Naive B cell (primary cell): ENCODE data around the gene PKD2. TPM values are rescaled to one million over a fixed set of nuclear protein-coding genes. Genes with fewer than 3 reads are reported as not detected.
"Not testable (repeated sequence)": the region's sequence is repeated elsewhere in the genome, so short reads cannot be mapped to it uniquely, and the experiment has no call there.

Source experiments
- ATAC-seq, 2 donors: fragments of 150-1000 bp; cut with Tn5 transposase; 2 replicates each; pipeline ENCODE4 v1.10.0; 2021; ENCODE audit warnings: low read depth in 2 of 2, mild to moderate bottlenecking in 2 of 2, moderate library complexity in 2 of 2
- DNase-seq: peaks from one replicate; pipeline ENCODE4 v3.0.0; 2022
- H3K27ac Mint-ChIP-seq, 6 donors: one replicate each; pipeline ENCODE4 v1.8.0; 2020 to 2022; ENCODE audit warnings: mild to moderate bottlenecking in 6 of 6, mixed read lengths in 6 of 6, moderate library complexity in 5 of 6, inconsistent platforms in 2 of 6
- H3K27me3 Mint-ChIP-seq, 3 donors: one replicate each; pipeline ENCODE4 v1.8.0; 2021 to 2022; ENCODE audit warnings: mixed read lengths in 3 of 3, mild to moderate bottlenecking in 1 of 3
- H3K36me3 Mint-ChIP-seq, 2 donors: one replicate each; pipeline ENCODE4 v1.8.0; 2020 to 2022; ENCODE audit warnings: mixed read lengths in 2 of 2, inconsistent platforms in 1 of 2, mild to moderate bottlenecking in 1 of 2
- H3K4me1 Mint-ChIP-seq, 3 donors: one replicate each; pipeline ENCODE4 v1.8.0; 2020 to 2022; ENCODE audit warnings: mixed read lengths in 3 of 3, inconsistent platforms in 1 of 3, mild to moderate bottlenecking in 1 of 3, moderate library complexity in 1 of 3
- H3K4me3 Mint-ChIP-seq, 8 donors: one replicate each; pipeline ENCODE4 v1.8.0; 2020 to 2022; ENCODE audit warnings: mild to moderate bottlenecking in 8 of 8, mixed read lengths in 8 of 8, moderate library complexity in 8 of 8, inconsistent platforms in 2 of 8
- H3K9me3 Mint-ChIP-seq, 7 donors: one replicate each; pipeline ENCODE4 v1.8.0; 2020 to 2022; ENCODE audit warnings: mixed read lengths in 7 of 7, mild to moderate bottlenecking in 5 of 7, inconsistent platforms in 2 of 7, moderate library complexity in 1 of 7
- polyA plus RNA-seq, 6 donors: library from polyadenylated mRNA; unstranded; fragments of 300-500 nt; fragmentation: Illumina TruSeq; gene quantifications; one replicate each; pipeline ENCODE4 v1.2.3, GENCODE V29; 2021; ENCODE audit warnings: low read depth in 6 of 6

The PKD2 gene
- polyA plus RNA-seq, 6 donors from 2014 or later, result 1.1 to 5.2 (median 2.2) TPM

DNA sequence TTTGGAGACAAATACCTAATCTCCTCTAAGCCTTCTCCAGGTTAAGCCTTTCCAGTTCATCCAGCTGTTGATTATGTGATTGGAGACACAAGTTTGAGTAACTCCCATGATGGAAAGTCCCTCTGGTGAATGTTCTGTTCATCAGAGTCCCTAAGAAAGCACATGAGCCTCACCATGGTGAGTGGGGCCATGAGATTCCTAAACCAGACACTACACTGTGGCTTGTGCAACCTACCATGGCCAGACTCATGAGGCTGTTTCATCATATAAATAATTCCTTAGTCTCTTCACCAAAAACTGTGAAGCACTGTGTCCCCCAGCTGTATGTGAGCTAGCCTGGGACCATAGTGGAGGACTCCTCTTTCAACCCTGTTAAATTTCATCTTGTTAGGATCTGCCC, 14.4 kb downstream of the PKD2 start:
- DNase-seq, result no peak
- no peak overlapping the region for H3K4me3 Mint-ChIP-seq

DNA sequence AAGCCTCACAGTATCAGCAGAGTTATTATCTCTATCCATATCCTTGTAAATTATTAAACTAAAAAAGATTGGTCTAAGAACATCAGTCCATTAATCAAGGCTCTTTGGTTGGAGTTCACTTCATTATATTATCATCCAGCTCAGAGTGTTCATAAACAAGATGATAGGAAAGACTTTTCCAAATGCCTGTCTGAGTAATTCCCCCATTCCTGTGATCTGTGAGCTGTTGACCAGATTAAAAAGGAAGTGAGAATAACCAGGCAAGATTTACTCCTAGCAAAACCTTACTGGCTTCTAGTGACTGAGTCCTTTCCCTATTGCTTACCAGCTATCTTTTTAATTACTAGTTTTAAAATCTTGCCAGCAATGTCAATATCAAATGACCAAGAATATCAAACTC, 14.9 kb downstream of the PKD2 start:
- no peak for ATAC-seq
- Mint-ChIP-seq H3K27ac (peak overlapping the region in 1 of 6 donors; percentile 5), H3K4me1 (peaks cover 0 to 5% (median 0%) of the 10 kb centered on the region in 3 donors), H3K9me3 (peaks cover 7 to 14% (median 12%) of the 10 kb centered on the region in 7 donors), H3K27me3 (no peaks in the 10 kb centered on the region), H3K4me3 (no peak overlapping the region), H3K36me3 (peaks cover 10 to 14% of the 10 kb centered on the region in 2 donors)
- DNase-seq, result no peak

More for the DNA sequence above, 14.4 kb downstream of the PKD2 start:
- H3K9me3 Mint-ChIP-seq, result peaks cover 7 to 14% (median 12%) of the 10 kb centered on the region in 7 donors
- H3K27me3 Mint-ChIP-seq, result no peaks in the 10 kb centered on the region
- peaks cover 10 to 14% of the 10 kb centered on the region in 2 donors for H3K36me3 Mint-ChIP-seq
- H3K4me1 Mint-ChIP-seq, result peaks cover 0 to 5% (median 0%) of the 10 kb centered on the region in 3 donors
- H3K27ac Mint-ChIP-seq, result peak overlapping the region in 2 of 6 donors; percentile 5 to 6
- no peak for ATAC-seq

- DNase-seq, H3K4me1 Mint-ChIP-seq, H3K27ac Mint-ChIP-seq, H3K27me3 Mint-ChIP-seq, ATAC-seq: not testable (repeated sequence)
- H3K36me3 Mint-ChIP-seq, result peaks cover 10 to 14% of the 10 kb centered on the region in 2 donors
- H3K9me3 Mint-ChIP-seq, result peaks cover 7 to 14% (median 12%) of the 10 kb centered on the region in 7 donors
- H3K4me3 Mint-ChIP-seq, result peak overlapping the region in 1 of 8 donors; percentile 46
Measured at GRCh38 chr4:88025868-88026661, 18.6 kb downstream of the PKD2 start.

GRCh38 chr4:88027611-88028608, 20.5 kb downstream of the PKD2 start:
- Mint-ChIP-seq H3K27me3 (no peaks in the 10 kb centered on the region), H3K27ac (peak overlapping the region in 1 of 6 donors; percentile 43), H3K36me3 (peaks cover 10 to 14% of the 10 kb centered on the region in 2 donors), H3K9me3 (peaks cover 7 to 14% (median 12%) of the 10 kb centered on the region in 7 donors), H3K4me3 (no peak overlapping the region), H3K4me1 (peaks cover 0 to 4% (median 0%) of the 10 kb centered on the region in 3 donors)
- ATAC-seq (no peak), DNase-seq (no peak)

DNA sequence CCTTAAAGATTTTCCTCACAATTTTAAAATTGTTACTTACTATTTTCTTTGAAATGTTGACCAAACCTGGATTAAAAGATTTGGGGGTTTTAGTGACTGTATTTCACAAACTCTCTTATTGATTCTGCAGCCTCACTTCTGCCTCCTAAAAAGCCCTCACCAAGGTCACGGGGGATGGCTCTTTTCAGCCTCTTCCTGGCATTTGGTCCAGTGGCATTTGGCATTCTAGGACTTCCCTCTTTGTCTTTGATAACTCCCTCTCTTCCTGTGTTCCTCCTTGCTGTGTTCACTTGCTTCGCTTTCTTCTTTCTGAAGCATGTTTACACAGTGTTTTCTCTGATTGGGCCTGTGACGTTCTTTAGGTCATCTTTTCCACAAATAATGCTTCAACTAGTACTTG, 21.5 kb downstream of the PKD2 start:
- Mint-ChIP-seq H3K27ac (no peak overlapping the region), H3K4me3 (no peak overlapping the region)

DNA sequence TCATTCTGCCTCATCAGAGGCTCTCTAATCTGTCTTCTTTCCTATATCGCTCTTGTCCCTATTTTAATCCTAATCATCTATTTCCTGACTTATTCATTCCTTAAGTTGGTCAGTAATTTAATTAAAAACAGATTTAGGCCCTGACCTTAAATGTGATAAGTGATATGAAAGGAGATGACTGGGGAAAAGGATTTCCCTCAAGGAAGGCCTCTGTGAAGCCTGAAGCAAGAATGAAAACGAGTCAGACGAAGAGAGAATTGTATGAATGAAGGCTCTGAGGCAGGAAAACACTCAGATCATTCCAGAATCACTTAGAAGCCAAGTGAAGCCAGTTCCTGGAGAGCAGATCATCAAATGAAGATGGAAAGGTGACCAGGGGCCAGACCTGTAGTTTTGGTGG, 22.1 kb downstream of the PKD2 start:
- peaks cover 0 to 4% (median 0%) of the 10 kb centered on the region in 3 donors for H3K4me1 Mint-ChIP-seq

More for the DNA sequence above, 21.5 kb downstream of the PKD2 start:
- peaks cover 7 to 14% (median 12%) of the 10 kb centered on the region in 7 donors for H3K9me3 Mint-ChIP-seq
- no peaks in the 10 kb centered on the region for H3K27me3 Mint-ChIP-seq
- DNase-seq (no peak), ATAC-seq (no peak)
- H3K4me1 Mint-ChIP-seq, result peaks cover 0 to 4% (median 0%) of the 10 kb centered on the region in 3 donors
- H3K36me3 Mint-ChIP-seq, result peaks cover 10 to 14% of the 10 kb centered on the region in 2 donors

GRCh38 chr4:88030565-88031310, 23.3 kb downstream of the PKD2 start:
- Mint-ChIP-seq H3K9me3 (peaks cover 6 to 12% (median 8%) of the 10 kb centered on the region in 7 donors), H3K4me1 (peaks cover 0 to 4% (median 4%) of the 10 kb centered on the region in 3 donors), H3K27me3 (no peaks in the 10 kb centered on the region), H3K27ac (peak overlapping the region in 1 of 6 donors; percentile 8), H3K4me3 (no peak overlapping the region), H3K36me3 (peaks cover 8 to 10% of the 10 kb centered on the region in 2 donors)
- no peak for ATAC-seq
- DNase-seq, result no peak

More for the DNA sequence above, 22.1 kb downstream of the PKD2 start:
- peaks cover 10 to 14% of the 10 kb centered on the region in 2 donors for H3K36me3 Mint-ChIP-seq
- ATAC-seq, result no peak
- DNase-seq, result no peak
- H3K27ac Mint-ChIP-seq, result peak overlapping the region in 1 of 6 donors; percentile 37
- no peaks in the 10 kb centered on the region for H3K27me3 Mint-ChIP-seq
- H3K4me3 Mint-ChIP-seq, result no peak overlapping the region
- H3K9me3 Mint-ChIP-seq, result peaks cover 7 to 13% (median 12%) of the 10 kb centered on the region in 7 donors

DNA sequence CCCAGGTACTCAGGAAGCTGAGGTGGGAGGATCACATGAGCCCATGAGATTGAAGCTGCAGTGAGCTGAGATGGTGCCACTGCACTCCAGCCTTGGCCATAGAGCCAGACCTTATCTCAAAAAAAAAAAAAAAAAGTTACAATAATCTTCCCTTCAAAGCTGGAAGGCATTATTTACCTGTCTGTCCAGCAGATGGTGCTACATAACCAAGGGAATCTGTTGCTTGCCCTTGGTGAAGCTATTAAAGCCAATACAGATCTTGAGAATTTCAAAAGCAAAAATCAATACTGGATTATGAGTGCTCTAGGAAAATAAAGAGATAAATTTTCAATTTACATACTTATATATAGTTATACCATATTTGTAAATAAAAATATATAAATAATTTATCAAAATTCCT, 25.9 kb downstream of the PKD2 start:
- Mint-ChIP-seq H3K9me3 (no peaks in the 10 kb centered on the region), H3K36me3 (no peaks in the 10 kb centered on the region), H3K4me3 (no peak overlapping the region), H3K27me3 (no peaks in the 10 kb centered on the region), H3K27ac (no peak overlapping the region), H3K4me1 (peaks cover 0 to 4% (median 4%) of the 10 kb centered on the region in 3 donors)
- peak in 1 of 2 donors; percentile 63 for ATAC-seq
- DNase-seq, result peak; percentile 30

GRCh38 chr4:88035292-88035691, 27.9 kb downstream of the PKD2 start:
- no peak overlapping the region for H3K4me3 Mint-ChIP-seq
- ATAC-seq, result no peak

DNA sequence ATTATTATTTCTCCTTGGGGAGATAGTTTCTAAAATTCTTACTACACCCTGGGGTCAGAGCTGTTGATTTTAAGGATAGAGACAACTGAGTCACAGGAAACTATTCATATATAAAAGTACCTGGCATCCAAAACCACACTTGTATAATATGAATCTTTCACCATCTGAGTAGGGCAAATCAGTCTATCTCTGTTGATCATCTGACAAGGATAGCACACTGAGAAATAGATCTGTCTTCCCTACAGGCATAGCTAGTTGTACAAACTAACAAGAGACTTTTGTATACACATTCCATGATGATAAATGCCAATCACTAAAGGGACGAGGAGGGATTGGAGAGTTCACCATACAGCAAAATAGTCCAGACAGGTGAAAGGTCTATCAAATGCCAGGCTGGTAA, 30.0 kb downstream of the PKD2 start:
- Mint-ChIP-seq H3K27me3 (no peaks in the 10 kb centered on the region), H3K36me3 (no peaks in the 10 kb centered on the region), H3K9me3 (no peaks in the 10 kb centered on the region), H3K4me3 (no peak overlapping the region), H3K4me1 (peaks cover 0 to 4% (median 0%) of the 10 kb centered on the region in 3 donors), H3K27ac (no peak overlapping the region)
- ATAC-seq (no peak), DNase-seq (no peak)

More at GRCh38 chr4:88035292-88035691, 27.9 kb downstream of the PKD2 start:
- Mint-ChIP-seq H3K27me3 (no peaks in the 10 kb centered on the region), H3K27ac (no peak overlapping the region), H3K9me3 (no peaks in the 10 kb centered on the region), H3K36me3 (no peaks in the 10 kb centered on the region), H3K4me1 (peaks cover 0 to 4% (median 4%) of the 10 kb centered on the region in 3 donors)
- DNase-seq, result no peak

DNA sequence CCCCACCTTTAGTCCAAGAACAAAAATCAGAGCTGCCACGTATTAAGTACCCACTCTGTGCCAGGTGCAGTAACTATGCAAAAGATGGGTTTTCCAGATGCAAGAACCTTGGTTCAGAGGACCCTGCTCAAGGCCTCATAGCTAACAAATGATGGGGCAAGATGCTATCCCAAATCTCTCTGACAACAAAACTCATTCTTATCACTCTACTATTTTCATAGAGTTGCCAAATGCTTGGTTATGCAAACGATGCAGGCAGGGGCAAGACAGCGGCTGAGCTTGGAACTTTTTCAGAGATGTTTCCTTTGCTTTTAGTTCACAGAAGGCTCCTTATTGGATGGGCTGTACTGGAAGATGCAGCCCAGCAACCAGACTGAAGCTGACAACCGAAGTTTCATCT, 30.5 kb downstream of the PKD2 start:
- Mint-ChIP-seq H3K36me3 (no peaks in the 10 kb centered on the region), H3K27me3 (no peaks in the 10 kb centered on the region), H3K9me3 (no peaks in the 10 kb centered on the region), H3K27ac (peak overlapping the region in 1 of 6 donors; percentile 8), H3K4me1 (peaks cover 0 to 4% (median 0%) of the 10 kb centered on the region in 3 donors), H3K4me3 (no peak overlapping the region)
- no peak for DNase-seq
- ATAC-seq, result no peak

DNA sequence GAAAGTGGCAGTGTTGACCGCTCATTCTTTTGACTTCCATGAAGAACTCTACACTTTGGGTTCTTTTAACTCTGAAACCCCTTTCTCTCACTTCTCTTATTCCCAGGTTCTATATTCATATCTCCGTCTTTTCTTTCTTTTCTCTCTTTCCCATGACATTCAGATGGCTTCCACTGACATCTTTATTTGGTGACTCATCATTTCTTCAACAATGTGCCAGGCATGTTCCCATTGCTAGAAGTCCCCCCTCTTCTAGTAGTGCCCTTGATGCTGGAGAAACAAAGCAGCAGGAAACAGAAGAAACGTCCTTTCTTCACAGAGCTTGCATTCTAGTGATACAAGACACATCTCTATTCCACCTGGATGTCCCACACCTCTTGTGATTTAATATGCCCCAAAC, 33.3 kb downstream of the PKD2 start:
- Mint-ChIP-seq H3K4me1 (no peaks in the 10 kb centered on the region), H3K9me3 (no peaks in the 10 kb centered on the region), H3K27me3 (no peaks in the 10 kb centered on the region), H3K27ac (no peak overlapping the region), H3K36me3 (no peaks in the 10 kb centered on the region), H3K4me3 (no peak overlapping the region)
- DNase-seq (no peak), ATAC-seq (no peak)
